HepG2 (cell line): ENCODE data around the gene MSRB2. TPM values are rescaled to one million over a fixed set of nuclear protein-coding genes. Genes with fewer than 3 reads are reported as not detected.

Source experiments
- ATAC-seq: fragments of 200-7000 bp; cut with Tn5 transposase; 3 replicates; pipeline ENCODE4 v1.9.1; 2020; ENCODE audit warnings: mild to moderate bottlenecking, moderate library complexity
- BruUV-seq: library from RNA; stranded (reverse); fragments of 400-500 nt; replicated peaks from 2 replicates; lab custom pipeline; 2021; lab: Mats Ljungman, UMichigan
- CTCF ChIA-PET: fragments of 300-600 bp; formaldehyde crosslinking; extraction: SDS; loops from one replicate; lab custom pipeline; 2021; ENCODE audit warnings: low total read pairs, inconsistent platforms, low intra/inter-chr PET ratio; lab: Yijun Ruan, JAX
- POLR2A ChIA-PET: fragments of 350-600 bp; sonication (Branson Sonifier 250); formaldehyde crosslinking; loops from one replicate; lab custom pipeline; 2020; ENCODE audit warnings: antibody characterized with exemption, inconsistent platforms; lab: Yijun Ruan, JAX
- DNase-seq: peaks from one replicate; pipeline ENCODE4 v3.0.0-alpha.2; 2015; ENCODE audit warnings: low spot score
- FAIRE-seq: peaks from 3 replicates; lab custom pipeline; 2011; peaks lifted over from hg19 to GRCh38; lab: Jason Lieb, UNC
- H2AFZ ChIP-seq: one replicate; pipeline ENCODE4 v1.6.1; 2011; ENCODE audit warnings: low read length, inconsistent platforms
- H3K27ac ChIP-seq: fragments of 300-600 bp; 3 replicates; pipeline ENCODE4 v1.8.0; 2011; ENCODE audit warnings: mixed run types, mild to moderate bottlenecking, mixed read lengths, low read length, inconsistent platforms; ENCODE audit not compliant: insufficient read depth; ENCODE audit errors: extremely low read length
- H3K27me3 ChIP-seq, 2 experiments: fragments of 200-600 bp in 1 of 2; 2 replicates in 1 of 2; 3 replicates in 1 of 2; pipeline versions ENCODE4 v1.6.0 to v1.8.0; 2011; ENCODE audit warnings: low read length in 2 of 2, mild to moderate bottlenecking in 2 of 2, moderate library complexity in 2 of 2, inconsistent platforms in 1 of 2; ENCODE audit not compliant: insufficient read depth in 2 of 2, control insufficient read depth in 1 of 2
- H3K36me3 ChIP-seq, 2 experiments: fragments of 200-600 bp in 1 of 2; replicated peaks in 1 of 2; 2 replicates in 1 of 2; 3 replicates in 1 of 2; pipeline versions ENCODE4 v1.5.1 to v1.8.0; 2011; ENCODE audit warnings: low read length in 2 of 2, inconsistent platforms in 1 of 2; ENCODE audit not compliant: insufficient read depth in 2 of 2, control insufficient read depth in 1 of 2
- H3K4me1 ChIP-seq: 2 replicates; pipeline ENCODE4 v1.5.1; 2012; ENCODE audit warnings: low read length, inconsistent platforms; ENCODE audit not compliant: insufficient read depth
- H3K4me2 ChIP-seq: 2 replicates; pipeline ENCODE4 v1.6.0; 2011; ENCODE audit warnings: low read depth, low read length, inconsistent platforms
- H3K4me3 ChIP-seq, 3 experiments: fragments of 200-600 bp in 1 of 3; sonication (generic), shearing (Covaris generic) in 1 of 3; replicated peaks in 1 of 3; 2 replicates each; pipeline ENCODE4 v1.5.1; 2011 to 2016; ENCODE audit warnings: low read length in 3 of 3, inconsistent platforms in 2 of 3, low read depth in 2 of 3, mild to moderate bottlenecking in 2 of 3, control low read depth in 1 of 3, mixed read lengths in 1 of 3; ENCODE audit not compliant: insufficient read depth in 1 of 3
- H3K79me2 ChIP-seq: one replicate; pipeline ENCODE4 v1.6.1; 2011; ENCODE audit warnings: low read length, inconsistent platforms; ENCODE audit not compliant: insufficient read depth
- H3K9ac ChIP-seq: 2 replicates; pipeline ENCODE4 v1.6.0; 2011; ENCODE audit warnings: mild to moderate bottlenecking, low read depth, low read length, inconsistent platforms; ENCODE audit not compliant: insufficient read depth
- H3K9me3 ChIP-seq: 2 replicates; pipeline ENCODE4 v1.5.1; 2012; ENCODE audit warnings: mild to moderate bottlenecking, low read length
- H4K20me1 ChIP-seq: 2 replicates; pipeline ENCODE4 v1.6.0; 2011; ENCODE audit warnings: inconsistent platforms, mild to moderate bottlenecking, low read length, moderate library complexity; ENCODE audit not compliant: insufficient read depth
- ARNTL ChIP-seq: sonication (generic); formaldehyde crosslinking; IDR thresholded peaks from 2 replicates; pipeline ENCODE4 v1.4.0; 2020; ENCODE audit warnings: mild to moderate bottlenecking, missing genetic modification reagents
- ATM ChIP-seq: fragments of 450-650 bp; IDR thresholded peaks from 2 replicates; pipeline ENCODE4 v1.7.1; 2017; ENCODE audit warnings: mild to moderate bottlenecking, borderline replicate concordance
- ESRRA ChIP-seq: sonication (generic); formaldehyde crosslinking; IDR thresholded peaks from 2 replicates; pipeline ENCODE4 v1.5.1; 2020; ENCODE audit warnings: mild to moderate bottlenecking, low read depth, missing genetic modification reagents
- HCFC1 ChIP-seq: fragments of 150-350 bp; IDR thresholded peaks from 2 replicates; pipeline ENCODE4 v1.6.1; 2014; ENCODE audit warnings: low read depth, low read length
- SRSF9 ChIP-seq: fragments of 200-400 bp; formaldehyde crosslinking; IDR thresholded peaks from 2 replicates; pipeline ENCODE4 v1.6.1; 2018; ENCODE audit warnings: borderline replicate concordance, mild to moderate bottlenecking, low read depth, low read length; ENCODE audit not compliant: insufficient read depth, poor library complexity, severe bottlenecking
- STAT5B ChIP-seq: sonication (generic); formaldehyde crosslinking; IDR thresholded peaks from 2 replicates; pipeline ENCODE4 v1.4.0; 2020; ENCODE audit warnings: missing genetic modification reagents
- TAF15 ChIP-seq: fragments of 200-400 bp; formaldehyde crosslinking; IDR thresholded peaks from one replicate; pipeline ENCODE4 v1.6.1; 2018; ENCODE audit warnings: mild to moderate bottlenecking, low read depth, low read length; ENCODE audit not compliant: poor library complexity, severe bottlenecking
- TSC22D2 ChIP-seq: sonication (generic); formaldehyde crosslinking; IDR thresholded peaks from 2 replicates; pipeline ENCODE4 v1.5.1; 2020; ENCODE audit warnings: missing genetic modification reagents, mild to moderate bottlenecking, borderline replicate concordance
- ZBTB8A ChIP-seq: sonication (generic); formaldehyde crosslinking; IDR thresholded peaks from 2 replicates; pipeline ENCODE4 v1.4.0; 2020; ENCODE audit warnings: mild to moderate bottlenecking, low read depth, missing genetic modification reagents, borderline replicate concordance
- ZFAT ChIP-seq: sonication (generic); formaldehyde crosslinking; conservative IDR thresholded peaks from 2 replicates; pipeline ENCODE4 v1.8.1; 2023; ENCODE audit warnings: missing genetic modification reagents, inconsistent platforms
- WGBS: methylation state at CpG from one replicate; pipeline ENCODE4 v1.1.6; 2017; ENCODE audit warnings: low lambda C conversion rate; 5-methylcytosine and 5-hydroxymethylcytosine counted together
- in situ Hi-C: cut with HindIII; loops from 2 replicates; pipeline ENCODE4 v1.10.0; 2017; ENCODE audit warnings: low pct_unique_long_range_greater_than_20kb; ENCODE audit not compliant: extremely low pct_ligation_motif_present
- intact Hi-C: fragments of 100-400 bp; cut with micrococcal nuclease; formaldehyde crosslinking; loops from one replicate; pipeline ENCODE4 v1.10.0; 2022; ENCODE audit not compliant: unreplicated experiment
- polyA plus RNA-seq, 8 experiments: library from polyadenylated mRNA; depleted of rRNA in 3 of 8; stranded (reverse) in 7 of 8; unstranded in 1 of 8; fragments of >200 nt; fragmentation: Illumina TruSeq in 4 of 8; extraction: Trizol in 4 of 8; gene quantifications; 2 replicates each; pipeline versions ENCODE4 v1.2.1 to v1.2.3, GENCODE V29; 2011 to 2016; ENCODE audit warnings: low read depth in 4 of 8, missing spikeins in 1 of 8, mixed read lengths in 1 of 8; ENCODE audit not compliant: insufficient read depth in 1 of 8
- total RNA-seq, 5 experiments: library from RNA; depleted of rRNA; stranded (reverse); fragments of >200 nt; fragmentation: Illumina TruSeq; extraction: Trizol; gene quantifications; 2 replicates each; pipeline ENCODE4 v1.2.3, GENCODE V29; 2016; ENCODE audit warnings: low read depth in 1 of 5
- TF ChIP-seq, protein P1 (sequence below): sonication (generic); formaldehyde crosslinking; IDR thresholded peaks from 2 replicates; pipeline ENCODE4 v1.4.0; 2020; ENCODE audit warnings: low read depth, mild to moderate bottlenecking, missing genetic modification reagents
- TF ChIP-seq, protein P2 (sequence below): sonication (generic); formaldehyde crosslinking; IDR thresholded peaks from 2 replicates; pipeline ENCODE4 v1.4.0; 2020; ENCODE audit warnings: missing genetic modification reagents
- TF ChIP-seq, protein P3 (sequence below): IDR thresholded peaks from 2 replicates; pipeline ENCODE4 v1.6.1; 2016; ENCODE audit warnings: control low read depth
- TF ChIP-seq, protein P4 (sequence below): sonication (generic); formaldehyde crosslinking; conservative IDR thresholded peaks from 2 replicates; pipeline ENCODE4 v1.4.0; 2020; ENCODE audit warnings: mild to moderate bottlenecking, missing genetic modification reagents, moderate library complexity

The MSRB2 gene
- total and polyA plus RNA-seq, 2 of the 13 experiments (the other 11 are each of a cell fraction or from before 2014, with no cell fraction given): 8.3 to 22.1 TPM

DNA sequence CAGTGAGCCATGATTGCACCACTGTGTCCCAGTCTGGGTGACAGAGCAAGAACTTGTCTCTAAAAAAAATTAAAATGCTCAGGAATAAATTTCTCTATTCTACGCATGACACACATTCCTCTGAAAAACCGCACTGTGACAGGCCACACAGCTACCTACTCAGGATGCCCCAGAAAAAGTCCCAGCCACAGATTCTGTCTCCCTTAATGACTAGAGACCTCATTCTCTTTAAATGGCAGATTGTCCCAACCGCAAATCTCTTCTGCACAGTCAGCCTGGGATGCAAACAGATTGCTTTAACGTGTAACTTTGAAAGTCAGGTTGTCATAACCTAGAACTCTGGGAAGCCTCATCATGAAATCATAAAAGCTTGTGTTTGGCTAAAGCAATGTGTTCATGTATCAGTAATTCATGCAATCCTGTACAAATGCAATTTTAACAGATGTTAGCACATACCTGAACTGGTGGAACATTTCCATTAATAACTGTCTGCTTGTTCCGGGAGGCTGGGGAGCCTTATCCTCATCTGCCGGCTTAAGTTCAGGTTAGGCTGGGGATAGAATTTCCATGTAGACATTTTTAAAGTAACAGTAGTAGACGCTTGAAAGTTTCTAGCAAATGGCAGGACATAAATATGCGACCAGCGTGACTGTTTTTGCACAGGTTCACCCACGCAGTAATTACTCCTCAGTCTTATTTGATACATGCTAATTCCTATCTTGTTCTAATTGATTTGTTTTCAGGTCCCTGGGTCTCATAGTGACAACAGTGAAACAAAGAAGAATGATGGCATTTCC lies 26.2 kb upstream of the MSRB2 start:
- no TSS peak for BruUV-seq
- TF ChIP-seq, protein P1, sequence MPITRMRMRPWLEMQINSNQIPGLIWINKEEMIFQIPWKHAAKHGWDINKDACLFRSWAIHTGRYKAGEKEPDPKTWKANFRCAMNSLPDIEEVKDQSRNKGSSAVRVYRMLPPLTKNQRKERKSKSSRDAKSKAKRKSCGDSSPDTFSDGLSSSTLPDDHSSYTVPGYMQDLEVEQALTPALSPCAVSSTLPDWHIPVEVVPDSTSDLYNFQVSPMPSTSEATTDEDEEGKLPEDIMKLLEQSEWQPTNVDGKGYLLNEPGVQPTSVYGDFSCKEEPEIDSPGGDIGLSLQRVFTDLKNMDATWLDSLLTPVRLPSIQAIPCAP: no peak
- no peak for TF ChIP-seq TAF15
- TF ChIP-seq STAT5B (CRISPR knock-in tag): no peak
- no peak for TF ChIP-seq HCFC1
- TF ChIP-seq SRSF9: no peak
- TF ChIP-seq ARNTL: no peak
- no peak for TF ChIP-seq TSC22D2
- no peak for TF ChIP-seq ZFAT (CRISPR knock-in tag)
- TF ChIP-seq, protein P2, sequence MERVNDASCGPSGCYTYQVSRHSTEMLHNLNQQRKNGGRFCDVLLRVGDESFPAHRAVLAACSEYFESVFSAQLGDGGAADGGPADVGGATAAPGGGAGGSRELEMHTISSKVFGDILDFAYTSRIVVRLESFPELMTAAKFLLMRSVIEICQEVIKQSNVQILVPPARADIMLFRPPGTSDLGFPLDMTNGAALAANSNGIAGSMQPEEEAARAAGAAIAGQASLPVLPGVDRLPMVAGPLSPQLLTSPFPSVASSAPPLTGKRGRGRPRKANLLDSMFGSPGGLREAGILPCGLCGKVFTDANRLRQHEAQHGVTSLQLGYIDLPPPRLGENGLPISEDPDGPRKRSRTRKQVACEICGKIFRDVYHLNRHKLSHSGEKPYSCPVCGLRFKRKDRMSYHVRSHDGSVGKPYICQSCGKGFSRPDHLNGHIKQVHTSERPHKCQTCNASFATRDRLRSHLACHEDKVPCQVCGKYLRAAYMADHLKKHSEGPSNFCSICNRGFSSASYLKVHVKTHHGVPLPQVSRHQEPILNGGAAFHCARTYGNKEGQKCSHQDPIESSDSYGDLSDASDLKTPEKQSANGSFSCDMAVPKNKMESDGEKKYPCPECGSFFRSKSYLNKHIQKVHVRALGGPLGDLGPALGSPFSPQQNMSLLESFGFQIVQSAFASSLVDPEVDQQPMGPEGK (CRISPR knock-in tag): no peak
- no peak for TF ChIP-seq ZBTB8A
- TF ChIP-seq ATM: no peak
- TF ChIP-seq, protein P3, sequence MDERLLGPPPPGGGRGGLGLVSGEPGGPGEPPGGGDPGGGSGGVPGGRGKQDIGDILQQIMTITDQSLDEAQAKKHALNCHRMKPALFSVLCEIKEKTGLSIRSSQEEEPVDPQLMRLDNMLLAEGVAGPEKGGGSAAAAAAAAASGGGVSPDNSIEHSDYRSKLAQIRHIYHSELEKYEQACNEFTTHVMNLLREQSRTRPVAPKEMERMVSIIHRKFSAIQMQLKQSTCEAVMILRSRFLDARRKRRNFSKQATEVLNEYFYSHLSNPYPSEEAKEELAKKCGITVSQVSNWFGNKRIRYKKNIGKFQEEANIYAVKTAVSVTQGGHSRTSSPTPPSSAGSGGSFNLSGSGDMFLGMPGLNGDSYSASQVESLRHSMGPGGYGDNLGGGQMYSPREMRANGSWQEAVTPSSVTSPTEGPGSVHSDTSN (CRISPR knock-in tag): no peak
- TF ChIP-seq, protein P4, sequence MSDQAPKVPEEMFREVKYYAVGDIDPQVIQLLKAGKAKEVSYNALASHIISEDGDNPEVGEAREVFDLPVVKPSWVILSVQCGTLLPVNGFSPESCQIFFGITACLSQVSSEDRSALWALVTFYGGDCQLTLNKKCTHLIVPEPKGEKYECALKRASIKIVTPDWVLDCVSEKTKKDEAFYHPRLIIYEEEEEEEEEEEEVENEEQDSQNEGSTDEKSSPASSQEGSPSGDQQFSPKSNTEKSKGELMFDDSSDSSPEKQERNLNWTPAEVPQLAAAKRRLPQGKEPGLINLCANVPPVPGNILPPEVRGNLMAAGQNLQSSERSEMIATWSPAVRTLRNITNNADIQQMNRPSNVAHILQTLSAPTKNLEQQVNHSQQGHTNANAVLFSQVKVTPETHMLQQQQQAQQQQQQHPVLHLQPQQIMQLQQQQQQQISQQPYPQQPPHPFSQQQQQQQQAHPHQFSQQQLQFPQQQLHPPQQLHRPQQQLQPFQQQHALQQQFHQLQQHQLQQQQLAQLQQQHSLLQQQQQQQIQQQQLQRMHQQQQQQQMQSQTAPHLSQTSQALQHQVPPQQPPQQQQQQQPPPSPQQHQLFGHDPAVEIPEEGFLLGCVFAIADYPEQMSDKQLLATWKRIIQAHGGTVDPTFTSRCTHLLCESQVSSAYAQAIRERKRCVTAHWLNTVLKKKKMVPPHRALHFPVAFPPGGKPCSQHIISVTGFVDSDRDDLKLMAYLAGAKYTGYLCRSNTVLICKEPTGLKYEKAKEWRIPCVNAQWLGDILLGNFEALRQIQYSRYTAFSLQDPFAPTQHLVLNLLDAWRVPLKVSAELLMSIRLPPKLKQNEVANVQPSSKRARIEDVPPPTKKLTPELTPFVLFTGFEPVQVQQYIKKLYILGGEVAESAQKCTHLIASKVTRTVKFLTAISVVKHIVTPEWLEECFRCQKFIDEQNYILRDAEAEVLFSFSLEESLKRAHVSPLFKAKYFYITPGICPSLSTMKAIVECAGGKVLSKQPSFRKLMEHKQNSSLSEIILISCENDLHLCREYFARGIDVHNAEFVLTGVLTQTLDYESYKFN (CRISPR knock-in tag): no peak
- no peak for TF ChIP-seq ESRRA (CRISPR knock-in tag)

More for the DNA sequence above, 26.2 kb upstream of the MSRB2 start:
- Histone ChIP-seq H3K9me3 (no peaks in the 10 kb centered on the region), H4K20me1 (no peaks in the 10 kb centered on the region), H3K4me2 (no peak overlapping the region), H3K27ac (no peak overlapping the region), H3K9ac (no peak overlapping the region), H3K4me3 (no peak overlapping the region), H3K36me3 (no peaks in the 10 kb centered on the region), H3K4me1 (no peaks in the 10 kb centered on the region; the same call in 1 of the 2 replicates), H3K27me3 (0 out of 5 replicates have a peak, but pooled peaks cover 0 to 4% of the 10 kb centered on the region in 2 experiments), H3K79me2 (no peaks in the 10 kb centered on the region), H2AFZ (no peak overlapping the region)
- ChIA-PET CTCF (no interaction called here), POLR2A (no interaction called here)
- ATAC-seq: no peak
- DNase-seq: no peak
- intact Hi-C loops (loop anchor here (2.0 to 5.0 kb wide), 2 partner anchors 80 to 1067 kb away; partner anchors contain the start of gene DNAJC1), in situ Hi-C loops (loop anchor here (5.0 kb wide), 1 partner anchor 1077 kb away; no protein-coding TSS in a partner anchor)
- FAIRE-seq: no peak
- 15% methylated on average over 10 of the region's 10 CpGs for WGBS
